HG03060 (cell line): ENCODE results near the gene COL2A1.

Source experiments
- ATAC-seq: cut with Tn5 transposase; IDR thresholded peaks from one replicate; pipeline ENCODE4 v1.9.1; 2021; ENCODE audit warnings: low read depth, moderate number of reproducible peaks; ENCODE audit not compliant: unreplicated experiment

COL2A1 gene

GRCh38 chr12:48015954-48016353 is 11.7 kb upstream of the COL2A1 start:
- ATAC-seq = no peak

- no peak for ATAC-seq
Measured at GRCh38 chr12:48015129-48015528, 10.9 kb upstream of the COL2A1 start.

- ATAC-seq = no peak
Measured at GRCh38 chr12:48013287-48013686, 9.0 kb upstream of the COL2A1 start.

- no peak for ATAC-seq
Measured at GRCh38 chr12:48012070-48012469, 7.8 kb upstream of the COL2A1 start.

- no peak for ATAC-seq
Measured at GRCh38 chr12:48010366-48010970, 6.2 kb upstream of the COL2A1 start.

- no peak for ATAC-seq
Measured at GRCh38 chr12:48009471-48009870, 5.2 kb upstream of the COL2A1 start.

GRCh38 chr12:48008950-48009349 is 4.7 kb upstream of the COL2A1 start:
- no peak for ATAC-seq

- ATAC-seq = no peak
Measured at GRCh38 chr12:48008349-48008748, 4.1 kb upstream of the COL2A1 start.

- ATAC-seq = no peak
Measured at GRCh38 chr12:48007206-48007605, 2.9 kb upstream of the COL2A1 start.

- no peak for ATAC-seq
Measured at GRCh38 chr12:48005750-48006021, 1.4 kb upstream of the COL2A1 start.

- no peak for ATAC-seq
Measured at GRCh38 chr12:48005001-48005749, 899 bp upstream of the COL2A1 start.

GRCh38 chr12:48003226-48004052 is 837 bp downstream of the COL2A1 start:
- no peak for ATAC-seq

GRCh38 chr12:48002773-48003218 is 1.5 kb downstream of the COL2A1 start:
- no peak for ATAC-seq

- no peak for ATAC-seq
Measured at GRCh38 chr12:48002414-48002730, 1.9 kb downstream of the COL2A1 start.

GRCh38 chr12:48001505-48002413 is 2.5 kb downstream of the COL2A1 start:
- no peak for ATAC-seq

- ATAC-seq = no peak
Measured at GRCh38 chr12:48000878-48001504, 3.3 kb downstream of the COL2A1 start.

GRCh38 chr12:47999816-48000215 is 4.5 kb downstream of the COL2A1 start:
- no peak for ATAC-seq

- ATAC-seq = no peak
Measured at GRCh38 chr12:47997321-47997720, 7.0 kb downstream of the COL2A1 start.

GRCh38 chr12:47995981-47996401 is 8.3 kb downstream of the COL2A1 start:
- no peak for ATAC-seq

- ATAC-seq = no peak
Measured at GRCh38 chr12:47993491-47993890, 10.8 kb downstream of the COL2A1 start.
